Uterus (tissue), 4 donors: Measurements from ENCODE around the gene NEK5. TPM values are rescaled to one million over a fixed set of nuclear protein-coding genes. Genes with fewer than 3 reads are reported as not detected.

Experiments used
- DNase-seq, 2 donors: peaks; one replicate each; pipeline ENCODE4 v3.0.0-alpha.2; 2019 to 2020
- H3K27ac ChIP-seq, 2 donors: fragments of 200-600 bp; sonication (generic); 1 replicate in 1 of 2; 2 replicates in 1 of 2; pipeline ENCODE4 v1.5.1; 2016 to 2018
- H3K27me3 ChIP-seq, 2 donors: fragments of 200-600 bp; sonication (generic); one replicate each; pipeline ENCODE4 v1.5.1; 2018 to 2019; ENCODE audit warnings: control low read depth in 1 of 2
- H3K36me3 ChIP-seq, 2 donors: fragments of 200-600 bp; sonication (generic); one replicate each; pipeline ENCODE4 v1.5.1; 2019; ENCODE audit warnings: control low read depth in 1 of 2
- H3K4me1 ChIP-seq, 2 donors: fragments of 200-600 bp; sonication (generic); one replicate each; pipeline ENCODE4 v1.5.1; 2018 to 2019; ENCODE audit warnings: control low read depth in 1 of 2
- H3K4me3 ChIP-seq, 2 donors: fragments of 200-600 bp; sonication (generic); 1 replicate in 1 of 2; 2 replicates in 1 of 2; pipeline ENCODE4 v1.5.1; 2018 to 2019; ENCODE audit warnings: mild to moderate bottlenecking in 1 of 2
- H3K9me3 ChIP-seq, 2 donors: fragments of 200-600 bp; sonication (generic); one replicate each; pipeline ENCODE4 v1.5.1; 2019; ENCODE audit warnings: control low read depth in 1 of 2
- POLR2A ChIP-seq, 2 donors: fragments of 450-650 bp; IDR thresholded peaks; one replicate each; pipeline ENCODE4 v1.6.1; 2016; ENCODE audit warnings: antibody characterized with exemption in 2 of 2, mild to moderate bottlenecking in 1 of 2, moderate library complexity in 1 of 2
- intact Hi-C: fragments of 100-400 bp; cut with DNase I; formaldehyde crosslinking; loops from one replicate; pipeline ENCODE4 v1.15.1; 2023; ENCODE audit warnings: low total_unique reads
- total RNA-seq, 4 donors: library from RNA; depleted of rRNA in 3 of 4; stranded (reverse); fragments of >200 nt in 3 of 4; gene quantifications; one replicate each; pipeline versions ENCODE4 v1.1.0 to v1.2.4, GENCODE V29; 2014 to 2023
- TF ChIP-seq, protein P1 (sequence below), 4 experiments: fragments of 200-600 bp in 2 of 4; fragments of 450-650 bp in 2 of 4; sonication (generic) in 2 of 4; IDR thresholded peaks; one replicate each; pipeline ENCODE4 v1.5.1; 2016 to 2019; ENCODE audit warnings: antibody characterized with exemption in 4 of 4, mild to moderate bottlenecking in 2 of 4, moderate library complexity in 1 of 4
- donor health status: DM: yes; HTN: yes; CAD: no.

NEK5 gene
- total RNA-seq, 4 donors from 2014 or later, result 0.76 to 7.9 (median 3.5) TPM

DNA sequence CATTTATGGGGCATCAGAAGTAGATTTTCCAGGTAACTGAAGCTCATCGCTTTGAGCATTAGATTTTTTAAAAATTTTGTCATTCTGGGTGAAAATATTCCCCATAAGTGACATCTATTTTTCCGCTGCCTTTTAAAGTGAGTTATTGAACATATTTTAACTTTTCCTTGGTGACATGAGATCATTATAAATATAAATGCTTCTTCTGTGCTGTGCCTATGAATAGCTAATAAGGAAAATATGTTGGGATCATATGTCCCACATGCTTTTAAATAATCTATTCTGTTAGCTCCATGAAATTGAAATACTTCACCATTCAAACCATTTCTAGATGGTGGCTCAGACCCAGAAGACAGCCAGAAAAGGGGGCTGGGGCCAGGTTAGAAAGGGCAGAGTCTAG lies 131.7 kb downstream of the NEK5 start:
- DNase-seq, result no peak
- H3K9me3 ChIP-seq, result no peaks in the 10 kb centered on the region
- H3K27ac ChIP-seq, result no peak overlapping the region
- intact Hi-C loops, result no loop called here
- no peaks in the 10 kb centered on the region for H3K4me1 ChIP-seq
- no peak overlapping the region for H3K4me3 ChIP-seq
- no peaks in the 10 kb centered on the region for H3K27me3 ChIP-seq
- no peaks in the 10 kb centered on the region for H3K36me3 ChIP-seq
- TF ChIP-seq POLR2A (IDR thresholded peaks at IDR 0.05), result no peak
- TF ChIP-seq, protein P1, sequence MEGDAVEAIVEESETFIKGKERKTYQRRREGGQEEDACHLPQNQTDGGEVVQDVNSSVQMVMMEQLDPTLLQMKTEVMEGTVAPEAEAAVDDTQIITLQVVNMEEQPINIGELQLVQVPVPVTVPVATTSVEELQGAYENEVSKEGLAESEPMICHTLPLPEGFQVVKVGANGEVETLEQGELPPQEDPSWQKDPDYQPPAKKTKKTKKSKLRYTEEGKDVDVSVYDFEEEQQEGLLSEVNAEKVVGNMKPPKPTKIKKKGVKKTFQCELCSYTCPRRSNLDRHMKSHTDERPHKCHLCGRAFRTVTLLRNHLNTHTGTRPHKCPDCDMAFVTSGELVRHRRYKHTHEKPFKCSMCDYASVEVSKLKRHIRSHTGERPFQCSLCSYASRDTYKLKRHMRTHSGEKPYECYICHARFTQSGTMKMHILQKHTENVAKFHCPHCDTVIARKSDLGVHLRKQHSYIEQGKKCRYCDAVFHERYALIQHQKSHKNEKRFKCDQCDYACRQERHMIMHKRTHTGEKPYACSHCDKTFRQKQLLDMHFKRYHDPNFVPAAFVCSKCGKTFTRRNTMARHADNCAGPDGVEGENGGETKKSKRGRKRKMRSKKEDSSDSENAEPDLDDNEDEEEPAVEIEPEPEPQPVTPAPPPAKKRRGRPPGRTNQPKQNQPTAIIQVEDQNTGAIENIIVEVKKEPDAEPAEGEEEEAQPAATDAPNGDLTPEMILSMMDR (IDR thresholded peaks at IDR 0.05), result no peak

DNA sequence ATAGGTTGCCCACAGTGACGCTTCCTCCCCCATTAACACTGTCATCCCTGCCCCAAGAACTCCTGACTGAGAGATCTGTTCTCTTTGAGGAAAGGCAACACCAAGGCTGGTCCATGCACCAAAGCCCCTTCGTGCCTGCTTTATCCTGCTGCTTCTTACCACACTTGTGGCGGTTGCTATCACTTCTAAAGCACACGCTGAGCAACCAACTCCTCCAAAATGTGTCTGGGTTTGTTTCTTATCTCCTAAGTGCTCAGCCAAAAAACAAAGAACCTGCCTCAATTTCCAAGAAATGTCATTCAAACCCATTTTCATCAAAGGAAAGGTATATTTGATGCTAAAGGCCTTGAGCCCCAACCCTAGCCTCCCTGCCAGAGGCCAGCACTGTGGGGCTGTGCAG lies 132.2 kb downstream of the NEK5 start:
- no peaks in the 10 kb centered on the region for H3K9me3 ChIP-seq
- intact Hi-C loops, result no loop called here
- no peaks in the 10 kb centered on the region for H3K36me3 ChIP-seq
- no peak for DNase-seq
- H3K4me1 ChIP-seq, result no peaks in the 10 kb centered on the region
- H3K4me3 ChIP-seq, result no peak overlapping the region
- TF ChIP-seq, protein P1 (IDR thresholded peaks at IDR 0.05), result no peak
- no peak for TF ChIP-seq POLR2A (IDR thresholded peaks at IDR 0.05)
- H3K27ac ChIP-seq, result no peak overlapping the region
- H3K27me3 ChIP-seq, result no peaks in the 10 kb centered on the region

DNA sequence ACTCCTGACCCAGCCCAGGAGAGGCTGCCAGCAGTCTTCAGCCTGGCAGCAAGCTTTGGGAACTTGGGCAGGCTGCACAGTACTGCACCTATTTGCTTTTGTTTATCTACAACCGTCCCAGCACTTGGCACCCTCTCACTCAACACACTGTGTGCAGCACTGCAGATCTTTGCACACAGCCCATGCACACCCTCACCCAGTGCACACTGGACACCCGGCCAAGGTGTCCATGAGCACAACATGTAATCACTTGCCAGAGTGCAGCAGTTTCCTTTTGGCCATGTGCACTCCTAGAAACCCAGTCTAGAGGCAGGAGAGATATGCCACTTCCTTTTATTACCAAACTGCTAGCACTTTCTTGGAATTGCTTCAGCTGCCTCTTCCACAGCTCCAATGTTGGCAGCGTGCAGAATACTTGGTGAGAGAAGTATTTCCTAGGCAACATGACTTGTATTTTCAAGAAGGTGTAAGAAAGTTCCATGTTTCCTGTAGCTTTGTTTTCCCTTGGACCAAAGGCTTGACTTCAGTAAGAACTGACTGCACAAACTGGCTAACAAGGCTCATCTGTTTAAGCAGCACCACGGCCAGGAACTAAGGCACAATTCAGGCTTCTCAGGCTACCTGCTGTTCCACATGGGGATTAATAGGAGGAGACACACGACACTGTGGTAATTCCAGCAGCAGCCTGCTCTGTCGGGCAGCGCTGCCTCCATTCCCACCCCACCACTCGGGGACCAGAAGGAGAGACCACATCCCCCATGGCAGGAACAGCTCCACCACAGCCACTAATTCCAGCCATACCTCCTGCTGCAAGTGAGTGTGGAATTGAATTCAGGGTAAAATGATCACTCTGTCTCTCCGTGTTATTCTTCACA lies 133.0 kb downstream of the NEK5 start:
- Histone ChIP-seq H3K27me3 (no peaks in the 10 kb centered on the region), H3K4me1 (no peaks in the 10 kb centered on the region), H3K36me3 (no peaks in the 10 kb centered on the region), H3K27ac (no peak overlapping the region), H3K4me3 (no peak overlapping the region), H3K9me3 (no peaks in the 10 kb centered on the region)
- TF ChIP-seq, protein P1 (IDR thresholded peaks at IDR 0.05), result no peak
- no peak for TF ChIP-seq POLR2A (IDR thresholded peaks at IDR 0.05)
- no peak for DNase-seq
- intact Hi-C loops, result no loop called here

DNA sequence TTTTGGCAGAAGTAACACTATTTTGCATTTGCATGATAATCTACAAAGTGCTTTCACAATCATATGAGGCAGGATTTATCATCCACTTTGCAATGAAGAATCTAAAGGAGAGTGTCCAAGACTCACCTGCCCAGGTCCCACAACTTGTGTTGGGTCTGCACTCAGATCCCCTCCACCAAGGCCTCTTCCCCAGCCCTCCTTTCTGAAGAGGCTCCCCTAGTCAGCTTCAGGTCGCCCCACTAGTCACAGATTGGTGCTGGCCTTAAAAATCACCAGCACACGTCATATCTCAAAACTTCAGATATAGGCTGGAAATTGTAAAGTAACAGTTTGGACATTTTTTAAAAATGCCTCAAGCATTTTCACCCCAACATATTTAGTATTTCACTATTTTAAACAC lies 135.2 kb downstream of the NEK5 start:
- H3K4me3 ChIP-seq, result no peak overlapping the region
- no peaks in the 10 kb centered on the region for H3K27me3 ChIP-seq
- TF ChIP-seq, protein P1 (IDR thresholded peaks at IDR 0.05), result no peak
- TF ChIP-seq POLR2A (IDR thresholded peaks at IDR 0.05), result no peak
- no peaks in the 10 kb centered on the region for H3K9me3 ChIP-seq
- H3K4me1 ChIP-seq, result no peaks in the 10 kb centered on the region
- H3K27ac ChIP-seq, result no peak overlapping the region
- intact Hi-C loops, result no loop called here
- DNase-seq, result no peak
- H3K36me3 ChIP-seq, result no peaks in the 10 kb centered on the region

DNA sequence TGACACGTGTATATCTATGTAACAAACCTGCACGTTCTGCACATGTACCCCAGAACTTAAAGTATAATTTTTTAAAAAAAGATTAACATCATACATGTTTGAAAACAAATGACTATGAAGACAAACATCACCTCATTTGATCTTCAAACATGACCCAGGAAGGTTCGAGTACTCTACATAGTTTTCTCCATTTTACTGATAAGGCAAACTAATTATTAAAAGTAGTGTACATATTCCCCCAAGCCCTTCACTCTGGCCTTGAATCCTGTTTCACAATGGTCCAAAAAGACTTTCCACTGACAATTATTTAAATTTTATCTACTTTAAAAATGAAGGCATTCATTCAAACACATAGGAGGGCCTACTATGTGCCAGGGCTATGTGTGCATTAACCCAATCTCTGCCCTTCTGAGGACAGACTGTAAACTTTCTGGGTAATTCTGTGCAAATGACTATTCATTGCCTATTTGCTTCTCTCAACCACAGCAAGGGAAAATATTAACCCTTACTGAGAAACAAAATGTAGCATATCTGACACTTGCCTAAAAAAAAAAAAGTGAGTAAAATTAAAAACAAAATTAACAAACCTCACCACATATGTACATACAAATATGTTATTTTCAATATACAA lies 139.8 kb downstream of the NEK5 start:
- Histone ChIP-seq H3K4me1 (no peaks in the 10 kb centered on the region), H3K27ac (no peak overlapping the region), H3K9me3 (no peaks in the 10 kb centered on the region), H3K27me3 (no peaks in the 10 kb centered on the region), H3K36me3 (no peaks in the 10 kb centered on the region), H3K4me3 (no peak overlapping the region)
- DNase-seq, result no peak
- TF ChIP-seq, protein P1 (IDR thresholded peaks at IDR 0.05), result no peak
- intact Hi-C loops, result no loop called here
